ENCODE results near the gene CRADD.

The CRADD gene

DNA sequence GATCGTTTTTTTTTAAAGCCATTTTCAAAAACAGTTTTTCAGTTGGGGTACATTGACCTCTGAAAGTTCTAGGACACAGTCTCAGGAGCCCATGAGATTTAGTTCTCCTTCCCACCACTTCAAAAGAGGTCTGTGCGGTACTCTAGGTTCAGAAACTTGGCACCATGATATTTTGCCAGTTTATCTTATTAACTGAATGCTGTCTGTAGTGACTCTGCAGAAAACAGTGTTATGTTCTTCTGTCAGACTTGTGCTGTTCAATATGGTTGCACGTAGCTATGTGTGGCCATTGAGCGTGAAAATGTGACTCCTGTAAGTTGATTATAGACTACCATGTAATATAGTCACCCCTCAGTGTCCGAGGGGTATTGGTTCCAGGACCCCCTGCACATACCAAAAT, 35.9 kb downstream of the CRADD start:
- no peak overlapping the region for H3K27ac ChIP-seq
- ChIA-PET POLR2A (ENCODE audit: low non-redundant PET) (no interaction called here), CTCF (no interaction called here)
- TF ChIP-seq, protein P1, sequence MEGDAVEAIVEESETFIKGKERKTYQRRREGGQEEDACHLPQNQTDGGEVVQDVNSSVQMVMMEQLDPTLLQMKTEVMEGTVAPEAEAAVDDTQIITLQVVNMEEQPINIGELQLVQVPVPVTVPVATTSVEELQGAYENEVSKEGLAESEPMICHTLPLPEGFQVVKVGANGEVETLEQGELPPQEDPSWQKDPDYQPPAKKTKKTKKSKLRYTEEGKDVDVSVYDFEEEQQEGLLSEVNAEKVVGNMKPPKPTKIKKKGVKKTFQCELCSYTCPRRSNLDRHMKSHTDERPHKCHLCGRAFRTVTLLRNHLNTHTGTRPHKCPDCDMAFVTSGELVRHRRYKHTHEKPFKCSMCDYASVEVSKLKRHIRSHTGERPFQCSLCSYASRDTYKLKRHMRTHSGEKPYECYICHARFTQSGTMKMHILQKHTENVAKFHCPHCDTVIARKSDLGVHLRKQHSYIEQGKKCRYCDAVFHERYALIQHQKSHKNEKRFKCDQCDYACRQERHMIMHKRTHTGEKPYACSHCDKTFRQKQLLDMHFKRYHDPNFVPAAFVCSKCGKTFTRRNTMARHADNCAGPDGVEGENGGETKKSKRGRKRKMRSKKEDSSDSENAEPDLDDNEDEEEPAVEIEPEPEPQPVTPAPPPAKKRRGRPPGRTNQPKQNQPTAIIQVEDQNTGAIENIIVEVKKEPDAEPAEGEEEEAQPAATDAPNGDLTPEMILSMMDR (conservative IDR thresholded peaks at IDR 0.05; ENCODE audit: low read depth): no peak
- DNase-seq (ENCODE audit: low spot score): no peak

DNA sequence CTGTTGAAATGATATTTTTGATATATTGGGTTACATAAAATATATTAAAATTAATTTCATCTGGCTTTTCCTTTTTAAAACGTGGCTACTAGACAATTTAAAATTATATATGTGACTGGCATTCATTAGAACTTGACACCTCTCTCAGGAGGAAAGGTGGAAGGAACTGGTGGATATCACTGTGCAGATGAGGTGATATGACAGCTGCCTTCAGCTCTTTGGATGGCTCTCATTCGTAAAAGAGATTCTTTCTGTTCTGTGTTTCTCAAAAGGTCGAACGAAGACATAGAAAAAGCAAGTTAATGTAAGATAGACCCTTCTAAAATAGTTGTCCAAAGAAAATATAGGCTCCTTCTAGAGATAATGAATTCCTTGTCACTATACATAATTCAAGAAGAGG, 36.6 kb downstream of the CRADD start:
- DNase-seq (ENCODE audit: low spot score): no peak
- POLR2A ChIA-PET (ENCODE audit: low non-redundant PET): no interaction called here
- H3K27ac ChIP-seq: no peak overlapping the region
- TF ChIP-seq, protein P1 (conservative IDR thresholded peaks at IDR 0.05; ENCODE audit: low read depth): no peak
- CTCF ChIA-PET: no interaction called here

DNA sequence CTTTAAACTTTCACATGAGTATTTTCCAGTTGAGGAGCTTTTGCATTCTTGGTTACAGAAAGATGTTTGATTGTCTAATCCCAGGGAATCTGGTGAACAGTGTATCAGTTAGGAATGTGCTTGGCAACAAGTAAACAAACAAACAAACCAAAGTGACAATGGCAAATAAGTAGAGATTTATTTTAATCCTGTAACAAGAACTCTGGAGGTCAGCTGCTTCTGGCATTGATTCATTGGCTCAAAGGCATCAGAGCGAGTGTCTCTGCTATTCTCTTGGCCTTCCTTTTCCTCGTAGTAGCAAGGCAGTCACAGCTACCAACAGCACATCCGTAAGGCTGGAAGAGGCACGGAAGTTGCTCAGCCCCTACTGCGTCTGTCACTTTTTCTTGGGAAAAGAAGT, 37.2 kb downstream of the CRADD start:
- no peak for DNase-seq (ENCODE audit: low spot score)
- no peak overlapping the region for H3K27ac ChIP-seq
- TF ChIP-seq, protein P1 (conservative IDR thresholded peaks at IDR 0.05; ENCODE audit: low read depth): no peak
- ChIA-PET POLR2A (ENCODE audit: low non-redundant PET) (no interaction called here), CTCF (no interaction called here)

DNA sequence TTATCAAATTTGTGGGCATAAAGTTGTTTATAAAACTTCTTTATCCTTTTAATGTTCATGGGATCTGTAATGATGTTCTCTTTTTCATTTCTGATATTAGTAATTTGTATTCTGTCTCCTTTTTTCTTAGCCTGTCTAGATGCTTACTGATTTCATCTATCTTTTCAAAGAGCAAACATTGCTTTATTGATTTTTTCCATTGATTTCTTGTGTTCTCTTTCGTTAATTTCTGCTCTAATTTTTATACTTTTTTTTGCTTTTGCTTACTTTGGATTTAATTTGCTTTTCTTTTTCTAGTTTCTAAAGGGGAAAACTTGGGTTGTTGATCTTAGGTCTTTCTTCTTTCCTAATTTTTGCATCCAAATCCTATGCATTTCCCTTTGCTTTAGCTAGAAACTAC, 42.5 kb downstream of the CRADD start:
- ChIA-PET POLR2A (ENCODE audit: low non-redundant PET) (no interaction called here), CTCF (no interaction called here)
- TF ChIP-seq, protein P1 (conservative IDR thresholded peaks at IDR 0.05; ENCODE audit: low read depth): no peak
- DNase-seq (ENCODE audit: low spot score): no peak
- no peak overlapping the region for H3K27ac ChIP-seq

DNA sequence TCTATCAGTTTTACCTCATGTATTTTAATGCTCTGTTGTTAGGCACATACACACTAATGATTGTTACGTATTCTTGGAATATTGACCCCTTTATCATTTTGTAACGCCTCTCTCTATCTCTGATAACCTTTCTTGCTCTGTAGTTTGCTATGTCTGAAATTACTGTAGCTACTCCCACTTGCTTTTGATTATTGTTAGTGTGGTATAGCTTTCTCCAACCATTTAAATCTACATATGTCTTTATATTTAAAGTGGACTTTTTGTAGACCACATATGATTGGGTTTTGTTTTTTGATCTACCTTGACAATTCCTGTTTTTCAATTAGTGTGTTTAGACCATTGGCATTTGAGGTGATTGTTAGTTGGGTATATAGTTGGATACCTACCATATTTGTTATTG, 43.4 kb downstream of the CRADD start:
- TF ChIP-seq, protein P1 (conservative IDR thresholded peaks at IDR 0.05; ENCODE audit: low read depth): no peak
- H3K27ac ChIP-seq: no peak overlapping the region
- DNase-seq (ENCODE audit: low spot score): no peak
- CTCF ChIA-PET: no interaction called here
- POLR2A ChIA-PET (ENCODE audit: low non-redundant PET): no interaction called here

DNA sequence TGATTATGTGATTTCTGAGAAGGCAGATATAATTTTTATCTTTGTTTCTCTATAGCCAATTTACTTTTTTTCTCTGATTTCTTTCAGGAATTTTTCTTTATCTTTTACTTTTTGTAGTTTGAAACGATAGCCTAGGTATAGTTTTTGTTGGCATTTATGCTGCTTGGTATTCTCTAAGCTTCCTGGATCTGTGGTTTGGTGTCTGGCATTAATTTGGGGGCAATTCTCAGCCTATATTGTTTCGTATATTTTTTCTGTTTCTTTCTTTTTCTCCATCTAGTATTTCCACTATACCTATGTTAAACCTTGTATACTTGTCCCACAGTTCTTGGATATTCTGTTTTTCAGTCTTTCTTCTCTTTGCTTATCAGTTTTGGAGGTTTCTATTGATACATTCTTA, 45.0 kb downstream of the CRADD start:
- no peak for DNase-seq (ENCODE audit: low spot score)
- TF ChIP-seq, protein P1 (conservative IDR thresholded peaks at IDR 0.05; ENCODE audit: low read depth): no peak
- ChIA-PET CTCF (no interaction called here), POLR2A (ENCODE audit: low non-redundant PET) (no interaction called here)
- H3K27ac ChIP-seq: no peak overlapping the region
